Lower leg skin (tissue), 3 donors: Measurements from ENCODE around the gene STAT1.

Experiments used
- CTCF ChIP-seq, 3 donors: fragments of 450-650 bp; IDR thresholded peaks; one replicate each; pipeline ENCODE4 v1.5.1; 2016; ENCODE audit warnings: antibody characterized with exemption in 3 of 3, mild to moderate bottlenecking in 3 of 3, moderate library complexity in 2 of 3
- POLR2A ChIP-seq, 2 donors: fragments of 450-650 bp; IDR thresholded peaks; one replicate each; pipeline ENCODE4 v1.6.1; 2016 to 2017; ENCODE audit warnings: antibody characterized with exemption in 2 of 2, mild to moderate bottlenecking in 1 of 2, moderate library complexity in 1 of 2

GRCh38 chr2:191006997-191007783 is 6.8 kb downstream of the STAT1 start:
- TF ChIP-seq CTCF (IDR thresholded peaks at IDR 0.05) (no peak), POLR2A (IDR thresholded peaks at IDR 0.05) (no peak)
